Measurements from ENCODE around the gene RARRES1.

- no peak for TF ChIP-seq CTCF (IDR thresholded peaks at IDR 0.05)
- no peak for TF ChIP-seq POLR2A (IDR thresholded peaks at IDR 0.05)
Observed at GRCh38 chr3:158649791-158650190, 82.5 kb downstream of the RARRES1 start.

Data from testis (tissue), 2 donors.